ENCODE results near the gene BMPER.

Gene BMPER

DNA sequence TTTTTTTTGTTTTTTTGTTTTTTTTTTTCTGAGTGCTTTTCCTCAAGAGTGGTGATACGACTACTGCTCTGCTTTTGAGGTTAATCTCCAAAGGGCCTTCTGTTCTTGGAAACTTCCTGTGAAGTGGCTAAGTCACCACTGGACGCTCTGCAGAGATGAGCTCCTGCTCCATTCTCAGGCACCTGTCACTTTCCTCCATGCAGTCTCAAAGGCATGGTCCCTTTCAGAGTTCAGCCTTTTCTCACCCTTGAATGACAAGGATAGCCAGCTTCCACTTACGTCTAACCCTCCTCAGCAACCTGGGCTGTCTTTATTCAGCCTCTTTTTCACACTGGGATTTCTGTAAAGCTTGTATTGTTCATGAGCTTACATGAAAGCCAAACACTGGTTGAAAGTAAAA is 65.8 kb downstream of the BMPER start:
- no peak for DNase-seq

DNA sequence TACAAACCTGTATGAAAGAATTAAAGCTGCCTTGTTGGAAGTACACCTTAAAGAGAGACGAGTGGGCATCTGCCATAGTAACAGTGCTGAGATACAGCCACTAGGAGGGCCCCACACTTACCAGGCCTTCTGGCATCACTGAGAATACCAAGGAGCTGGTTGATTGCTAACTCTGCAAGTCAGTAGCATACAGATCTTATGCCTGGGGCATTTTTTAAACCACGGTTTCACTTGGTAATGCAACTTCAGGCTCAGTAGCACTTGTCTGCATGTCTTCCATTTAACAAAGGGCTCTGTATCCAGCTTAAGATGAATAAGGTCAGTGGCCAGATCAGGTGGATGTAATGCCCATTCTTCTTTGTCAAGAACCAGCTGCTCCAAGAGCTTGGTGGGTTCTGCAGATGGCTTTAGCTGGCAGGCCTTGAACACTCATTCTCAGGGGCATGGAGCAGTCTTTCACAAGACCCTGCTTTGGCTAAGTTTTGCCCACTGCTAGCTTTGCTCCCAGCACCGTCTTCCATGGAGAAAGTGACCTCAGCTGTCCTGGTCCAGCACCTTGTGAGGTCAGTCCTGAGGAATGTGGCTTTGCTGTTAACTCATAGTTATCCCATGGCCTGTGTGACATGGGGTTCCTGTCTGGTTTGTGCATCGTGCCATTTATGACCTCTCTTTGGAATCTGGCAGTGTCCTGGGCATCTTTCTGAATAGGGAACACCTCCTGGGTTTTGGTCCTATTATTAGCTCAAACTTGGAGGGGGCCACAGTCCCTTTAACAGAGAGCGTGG is 68.1 kb downstream of the BMPER start:
- DNase-seq, result no peak

DNA sequence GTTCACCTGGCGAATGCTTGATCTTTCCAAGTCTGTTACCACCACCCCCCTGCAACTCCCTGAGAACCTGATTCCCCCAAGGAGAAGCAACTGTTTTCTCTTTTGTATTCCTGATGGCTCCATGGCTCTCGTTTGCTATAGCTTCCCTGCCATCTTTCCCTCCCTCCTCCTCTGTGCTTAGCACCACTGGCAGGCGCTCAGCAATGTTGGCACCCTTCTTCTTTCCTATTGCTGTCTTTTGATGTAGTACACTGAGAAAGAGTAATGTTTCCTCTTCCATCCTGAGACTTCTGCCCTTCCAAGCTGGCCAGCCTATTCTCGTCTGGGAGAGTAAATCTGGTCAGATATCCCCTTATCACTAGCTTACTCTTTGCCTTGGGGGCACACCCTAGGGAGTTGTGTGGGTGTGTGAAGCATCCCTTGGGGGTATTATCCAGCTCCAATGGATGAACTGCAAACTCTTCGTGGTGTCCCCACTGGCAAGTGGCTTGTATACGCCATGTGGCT is 74.0 kb downstream of the BMPER start:
- DNase-seq, result no peak

GRCh38 chr7:33979807-33980355 is 74.5 kb downstream of the BMPER start:
- no peak for DNase-seq

DNA sequence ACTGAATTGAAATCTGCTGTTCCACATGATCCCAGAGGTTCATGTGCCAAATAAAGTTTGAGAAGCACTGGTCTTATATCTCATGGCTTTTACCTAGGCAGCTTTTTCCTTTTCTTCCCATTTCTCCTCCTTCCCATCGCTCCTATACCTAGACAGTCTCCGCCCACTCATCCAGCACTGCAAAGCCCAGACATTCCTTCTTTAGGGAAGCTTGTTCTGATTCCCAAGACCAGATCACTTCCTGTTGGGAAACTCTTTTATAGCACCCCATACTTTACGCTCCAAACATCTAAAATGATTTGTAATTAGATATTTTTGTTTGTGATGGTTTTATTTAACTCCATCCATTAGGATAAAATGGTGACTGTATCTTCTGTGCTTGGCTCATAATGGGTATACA is 75.9 kb downstream of the BMPER start:
- no peak for DNase-seq

DNA sequence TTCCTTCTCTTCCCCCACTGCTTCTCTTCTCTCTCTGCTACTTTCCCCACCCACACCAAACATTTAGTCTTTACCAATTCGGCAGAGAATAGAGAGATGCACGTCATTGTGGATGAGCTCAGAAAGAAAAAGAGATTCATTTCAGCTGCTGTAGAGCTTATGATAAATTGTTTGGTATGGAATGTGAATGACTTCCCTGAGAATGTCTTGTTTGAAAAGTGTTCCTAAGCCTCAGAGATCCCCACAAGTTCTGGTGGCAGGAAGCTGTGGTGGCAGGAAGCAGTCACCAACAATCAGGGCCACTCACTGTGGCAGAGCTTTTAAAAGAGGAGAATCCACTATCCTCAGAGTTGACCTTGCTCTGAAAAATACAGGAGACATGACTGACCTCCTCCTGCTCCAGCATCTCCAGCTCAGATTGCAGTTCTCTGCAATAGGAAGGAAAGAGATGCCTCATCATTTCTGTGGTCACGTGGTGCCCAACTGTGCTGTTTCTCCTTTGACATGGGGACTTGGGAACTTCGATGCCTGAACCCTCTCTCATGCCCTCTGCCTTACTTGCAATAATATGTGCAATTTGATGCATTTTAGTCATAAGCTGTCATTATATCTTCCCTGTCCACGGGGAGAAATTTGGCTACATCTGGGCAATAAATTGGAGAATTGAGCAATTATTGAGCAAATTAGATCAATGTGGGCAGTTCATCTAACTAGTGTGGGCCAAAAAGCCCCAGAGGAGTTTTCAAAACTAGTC is 76.5 kb downstream of the BMPER start:
- DNase-seq, result no peak

- no peak for DNase-seq
Measured at GRCh38 chr7:33982425-33982786, 77.1 kb downstream of the BMPER start.

DNA sequence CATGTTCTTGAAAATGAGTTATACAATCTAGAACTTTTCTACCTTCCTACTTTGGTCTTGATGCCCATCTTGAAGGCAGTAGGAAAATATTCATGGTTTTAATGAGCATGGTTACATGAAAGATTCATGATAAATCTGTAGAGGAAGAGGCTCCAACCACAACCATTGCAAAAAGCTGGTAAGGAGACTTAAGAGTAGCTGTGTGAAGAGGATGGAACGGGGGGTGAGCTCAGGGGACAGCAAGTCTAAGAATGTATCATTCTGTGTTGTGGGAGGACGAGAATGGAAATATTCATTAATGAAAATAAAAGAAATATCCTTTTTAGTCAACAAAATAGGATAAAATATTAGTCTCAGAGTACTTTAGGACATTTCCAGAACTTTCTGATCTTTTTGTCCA is 81.1 kb downstream of the BMPER start:
- no peak for DNase-seq

- DNase-seq, result no peak
Measured at GRCh38 chr7:33986951-33987947, 81.9 kb downstream of the BMPER start.

GRCh38 chr7:33996899-33997298 is 91.6 kb downstream of the BMPER start:
- DNase-seq, result no peak

DNA sequence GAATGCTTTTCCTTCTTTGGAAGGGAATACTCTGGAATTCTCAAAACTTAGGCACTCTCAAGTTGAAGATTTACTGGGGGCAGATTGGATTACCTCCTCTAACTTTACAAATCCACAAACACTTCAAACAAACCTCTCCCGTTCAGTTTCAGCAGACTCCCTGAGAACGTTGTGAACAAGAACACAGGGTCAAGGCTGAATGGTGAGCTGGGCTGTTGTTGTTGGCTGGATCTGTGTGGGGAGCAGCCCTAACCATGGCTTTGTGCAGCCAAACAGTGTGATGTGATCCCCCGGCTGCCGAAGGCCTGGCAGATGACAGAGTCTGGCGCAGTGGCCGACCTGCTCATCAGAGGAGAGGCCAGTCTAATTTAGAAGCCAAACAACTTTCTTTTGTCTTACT is 93.1 kb downstream of the BMPER start:
- DNase-seq, result no peak

DNA sequence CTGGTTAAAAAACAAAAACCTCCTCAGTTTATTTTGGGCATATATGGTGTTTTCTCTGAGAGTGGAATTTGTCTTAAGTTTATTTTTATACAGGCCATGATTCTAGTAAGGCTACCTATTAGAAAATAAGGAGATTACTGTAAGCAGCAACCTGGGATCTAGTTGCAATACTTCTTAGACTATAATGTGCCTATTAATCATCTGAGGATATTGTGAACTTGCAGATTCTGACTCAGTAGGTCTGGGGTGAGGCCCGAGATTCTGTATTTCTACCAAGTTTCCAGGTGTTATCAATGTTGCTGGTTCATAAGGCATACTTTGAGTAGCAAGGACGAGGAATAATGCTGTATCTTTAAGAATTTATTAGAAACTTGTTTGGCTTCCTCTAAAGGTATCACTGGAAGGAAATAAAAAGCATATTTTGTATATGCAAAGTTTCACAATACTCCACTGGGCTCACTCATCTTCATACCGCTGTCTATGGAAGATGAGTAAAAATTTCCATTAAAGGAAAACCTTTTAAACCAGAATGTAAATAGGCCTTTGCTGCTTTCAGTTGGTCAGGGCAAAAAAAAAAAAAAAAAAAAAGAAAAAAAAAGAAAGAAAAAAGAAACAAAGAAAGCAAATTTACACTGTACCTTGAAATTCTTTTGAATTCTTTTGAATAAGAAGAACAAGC is 105.8 kb downstream of the BMPER start:
- no peak for DNase-seq

DNA sequence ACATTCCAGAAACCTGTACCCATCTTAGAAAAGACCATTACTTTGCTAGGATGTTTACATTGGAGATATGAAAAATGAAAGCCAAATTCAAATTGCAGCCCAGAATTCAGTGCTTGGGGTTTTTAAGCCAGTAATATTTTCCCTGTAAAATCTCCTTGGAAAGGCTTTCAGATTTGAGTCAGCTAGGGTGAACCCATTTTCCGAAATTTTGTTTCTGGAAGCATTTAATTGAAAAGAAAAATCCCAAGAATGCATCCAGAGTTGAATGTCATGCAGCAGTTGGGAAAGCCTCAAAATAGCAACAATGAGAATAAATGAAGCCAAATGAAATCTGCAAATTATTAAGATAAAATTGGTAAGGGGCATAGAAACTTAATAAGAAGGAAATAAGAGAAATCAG is 106.4 kb downstream of the BMPER start:
- DNase-seq, result no peak

DNA sequence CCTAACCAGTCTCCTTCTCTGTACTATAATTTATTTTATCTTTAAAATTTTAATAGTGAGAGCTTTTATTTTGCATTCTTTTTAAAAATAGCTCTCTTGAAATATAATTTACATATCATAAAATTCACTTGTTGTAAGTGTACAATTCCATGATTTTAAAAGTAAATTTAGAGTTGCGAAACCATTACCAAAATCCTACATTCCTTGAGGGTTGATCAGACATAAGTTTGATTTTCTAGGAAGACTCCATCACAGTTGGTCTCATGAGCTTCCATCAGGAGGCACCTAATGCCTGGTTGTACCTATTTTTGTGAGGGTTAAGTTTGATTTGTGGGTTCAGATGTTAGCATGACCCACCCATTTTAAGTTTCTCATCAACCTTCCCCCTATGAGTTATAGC is 108.1 kb downstream of the BMPER start:
- DNase-seq, result no peak

- no peak for DNase-seq
Measured at GRCh38 chr7:34015651-34016050, 110.3 kb downstream of the BMPER start.

DNA sequence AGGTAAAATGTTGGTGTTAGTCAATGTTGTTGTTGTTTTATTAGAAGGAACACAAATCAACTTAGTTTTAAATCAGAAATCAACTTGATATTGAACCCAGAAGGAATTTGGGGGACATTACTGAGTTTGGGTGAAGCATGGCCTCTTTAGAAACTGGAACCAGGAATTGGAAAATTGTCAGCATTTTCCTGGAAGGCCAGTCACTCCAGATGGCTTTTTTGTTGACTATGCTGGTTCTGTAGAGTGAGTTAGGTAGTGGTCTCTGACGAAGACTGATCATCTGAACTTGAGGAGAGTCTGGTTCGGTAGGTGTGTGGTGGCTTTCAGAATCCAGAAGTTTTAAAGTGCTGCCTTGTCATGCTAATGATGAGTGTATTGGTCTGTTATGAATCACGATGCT is 111.5 kb downstream of the BMPER start:
- no peak for DNase-seq

- DNase-seq, result no peak
Measured at GRCh38 chr7:34019301-34019790, 114.0 kb downstream of the BMPER start.

- DNase-seq, result no peak
Measured at GRCh38 chr7:34022626-34023025, 117.3 kb downstream of the BMPER start.

- no peak for DNase-seq
Measured at GRCh38 chr7:34025600-34025999, 120.3 kb downstream of the BMPER start.

- no peak for DNase-seq
Measured at GRCh38 chr7:34026481-34027190, 121.3 kb downstream of the BMPER start.

DNA sequence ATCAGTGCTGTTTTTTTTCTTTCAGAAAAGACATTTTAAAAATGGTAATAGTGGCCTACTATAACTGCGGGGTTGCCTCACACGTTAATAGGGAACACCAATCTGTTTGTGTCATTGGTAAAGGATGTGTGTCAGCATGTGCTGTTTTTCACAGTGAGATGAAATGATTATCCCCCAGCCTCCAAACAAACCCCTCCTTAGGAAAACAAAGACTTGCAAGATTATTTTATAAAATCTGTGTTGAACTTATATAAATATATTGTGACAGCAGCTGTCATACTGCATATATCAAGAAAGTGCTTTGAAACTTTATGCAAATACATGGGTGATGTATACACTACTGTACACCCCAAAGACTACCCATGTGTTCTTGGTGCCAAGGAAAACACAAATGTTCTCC is 125.8 kb downstream of the BMPER start:
- DNase-seq, result no peak
